ENCODE measurements around the gene FOXC2.

FOXC2 gene

DNA sequence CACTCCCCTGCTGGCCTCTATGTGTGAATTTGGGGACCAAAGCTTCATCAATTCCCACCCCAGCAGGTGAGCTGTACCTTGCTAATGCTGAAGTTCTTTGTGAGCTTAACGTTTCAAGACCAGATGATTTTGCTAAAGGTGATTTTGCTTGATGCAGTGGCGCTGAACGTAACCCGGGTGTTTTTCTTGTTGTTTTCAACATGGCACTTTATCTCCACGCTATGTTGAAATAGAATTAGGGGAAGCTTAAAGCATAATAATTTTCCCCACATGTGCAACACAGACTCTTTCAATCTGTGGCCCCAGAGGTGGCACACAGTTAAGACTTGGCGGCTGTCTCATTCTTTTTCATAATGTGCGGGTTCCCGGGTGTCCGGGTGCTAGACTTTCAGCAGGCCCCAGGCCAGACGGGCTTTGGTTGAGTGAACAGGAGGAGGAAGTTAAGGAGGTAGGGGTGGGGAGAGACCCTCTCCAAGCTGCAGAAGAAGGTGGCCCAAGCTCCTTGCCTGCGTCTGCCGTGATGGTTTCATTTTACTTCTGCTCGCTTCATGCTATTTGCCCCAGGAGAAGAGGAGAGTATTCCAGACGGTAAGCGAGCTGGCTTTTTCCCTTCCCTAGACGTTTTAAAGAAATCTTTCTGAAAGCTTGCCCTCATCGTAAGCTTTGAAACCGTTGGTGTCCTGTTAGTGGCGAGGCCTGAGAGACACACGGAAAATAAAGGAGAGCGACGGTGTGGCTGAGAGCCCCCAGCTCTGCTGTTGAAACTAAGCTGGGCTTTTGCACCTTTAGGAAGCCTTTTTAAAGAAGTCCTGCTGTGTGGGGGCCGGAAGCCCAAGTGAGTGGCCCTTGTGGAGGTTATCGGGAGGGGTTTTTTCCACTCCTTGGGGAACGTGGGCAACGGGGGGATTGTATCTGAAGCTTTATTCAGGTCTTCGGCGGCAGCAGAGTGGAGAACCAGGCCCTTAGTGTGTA, 4.2 kb downstream of the FOXC2 start:
- DNase-seq (ENCODE audit: insufficient read length) = no peak
- no peak for FAIRE-seq

DNA sequence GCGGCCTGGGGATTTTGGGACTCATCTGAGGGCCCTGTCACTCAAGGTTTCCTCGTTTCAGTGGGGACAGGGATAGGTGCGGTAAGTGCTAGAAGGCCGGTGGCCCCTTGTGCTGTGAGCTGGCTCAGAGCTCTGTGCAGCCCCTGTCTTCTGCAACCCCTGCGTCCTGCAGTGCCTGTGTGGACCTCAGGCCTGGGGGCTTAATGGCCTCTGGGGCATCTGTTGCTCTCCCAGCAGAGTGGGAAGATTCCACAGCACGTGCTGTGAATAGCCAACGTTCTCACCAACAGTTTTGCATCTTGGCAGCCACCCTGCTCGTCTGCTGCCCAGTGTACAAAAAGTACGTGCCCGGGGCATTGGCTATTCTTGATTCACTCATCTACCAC, 4.9 kb downstream of the FOXC2 start:
- no peak for TF ChIP-seq POLR2AphosphoS5 (IDR thresholded peaks at IDR 0.05; ENCODE audit: low read depth, low read length)
- TF ChIP-seq POLR2A (IDR thresholded peaks at IDR 0.05; ENCODE audit: low read depth, low read length) = no peak
- no peak for TF ChIP-seq TAF1 (IDR thresholded peaks at IDR 0.05; ENCODE audit: borderline replicate concordance, low read depth, low read length)
- FAIRE-seq (no peak), DNase-seq (ENCODE audit: insufficient read length) (no peak)

More for the DNA sequence above, 4.2 kb downstream of the FOXC2 start:
- TF ChIP-seq TAF1 (IDR thresholded peaks at IDR 0.05; ENCODE audit: borderline replicate concordance, low read depth, low read length) (no peak), POLR2A (IDR thresholded peaks at IDR 0.05; ENCODE audit: low read depth, low read length) (no peak), POLR2AphosphoS5 (IDR thresholded peaks at IDR 0.05; ENCODE audit: low read depth, low read length) (no peak)

DNA sequence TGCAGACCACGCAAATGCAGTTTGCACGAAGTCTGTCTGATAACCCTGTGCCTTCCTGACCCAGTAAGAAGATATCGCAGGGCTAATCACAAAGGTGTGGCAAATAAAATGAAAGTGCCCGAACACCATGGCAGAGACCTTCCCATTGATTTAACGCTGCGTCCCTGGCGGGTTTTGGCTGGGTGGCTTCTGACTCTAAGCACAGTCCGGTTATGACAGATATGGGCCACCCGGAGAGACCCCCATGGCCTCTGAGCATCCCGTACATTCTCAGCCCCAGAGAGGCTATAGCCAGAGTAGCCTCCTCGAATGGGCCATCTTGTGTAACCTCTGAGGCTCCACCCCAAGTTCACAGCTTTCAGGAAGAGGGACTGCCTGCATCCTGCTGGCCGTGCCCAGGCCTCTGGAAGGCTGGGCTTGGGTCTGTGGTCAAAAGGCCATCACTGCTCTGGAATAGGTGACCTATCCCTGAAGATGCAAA, 5.5 kb downstream of the FOXC2 start:
- TF ChIP-seq TAF1 (IDR thresholded peaks at IDR 0.05; ENCODE audit: borderline replicate concordance, low read depth, low read length) (no peak), POLR2A (IDR thresholded peaks at IDR 0.05; ENCODE audit: low read depth, low read length) (no peak), POLR2AphosphoS5 (IDR thresholded peaks at IDR 0.05; ENCODE audit: low read depth, low read length) (no peak)
- no peak for DNase-seq (ENCODE audit: insufficient read length)
- no peak for FAIRE-seq

DNA sequence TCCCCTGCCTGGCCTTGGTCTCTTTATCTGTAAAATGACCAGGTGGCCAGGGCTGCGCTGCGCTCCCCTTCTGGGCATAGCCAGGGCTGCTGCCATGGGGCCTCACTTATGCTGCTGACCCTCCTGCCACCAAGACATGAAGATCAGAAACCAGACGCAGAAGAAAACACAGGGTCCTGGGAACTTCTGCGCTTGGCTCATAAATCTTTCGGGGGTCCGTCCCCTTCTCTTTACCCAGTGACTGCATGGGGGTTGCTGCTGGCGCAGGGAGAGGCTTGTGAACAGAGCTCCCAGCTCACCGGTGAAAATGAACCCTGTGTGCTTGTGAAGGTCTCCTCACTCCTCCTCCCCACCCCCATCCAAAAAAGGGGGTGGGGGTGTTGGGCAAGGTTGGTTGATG, 6.0 kb downstream of the FOXC2 start:
- DNase-seq (ENCODE audit: insufficient read length) (no peak), FAIRE-seq (no peak)
- TF ChIP-seq POLR2AphosphoS5 (IDR thresholded peaks at IDR 0.05; ENCODE audit: low read depth, low read length) = no peak
- TF ChIP-seq POLR2A (IDR thresholded peaks at IDR 0.05; ENCODE audit: low read depth, low read length) = no peak
- no peak for TF ChIP-seq TAF1 (IDR thresholded peaks at IDR 0.05; ENCODE audit: borderline replicate concordance, low read depth, low read length)

DNA sequence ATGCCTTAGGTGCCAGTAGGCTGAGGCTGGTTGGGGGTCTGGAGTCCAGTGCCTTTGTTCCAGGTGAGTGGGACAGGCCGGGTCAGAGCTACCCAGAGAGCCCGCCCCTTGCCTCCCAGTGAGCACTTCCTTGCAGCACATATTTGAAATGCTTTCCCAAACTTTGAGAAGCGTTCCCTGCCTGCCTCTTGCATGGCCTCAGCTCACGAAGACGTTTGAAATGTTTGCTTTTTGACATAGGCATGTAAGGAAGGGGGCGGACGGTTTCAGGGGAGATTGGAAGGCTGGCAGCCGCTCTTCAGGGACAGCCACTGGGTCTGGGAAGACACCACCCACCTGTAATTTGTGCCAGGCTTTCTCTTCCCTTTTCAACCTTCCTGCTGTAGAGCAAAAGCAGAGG, 6.6 kb downstream of the FOXC2 start:
- TF ChIP-seq POLR2A (IDR thresholded peaks at IDR 0.05; ENCODE audit: low read depth, low read length) = no peak
- no peak for TF ChIP-seq POLR2AphosphoS5 (IDR thresholded peaks at IDR 0.05; ENCODE audit: low read depth, low read length)
- TF ChIP-seq TAF1 (IDR thresholded peaks at IDR 0.05; ENCODE audit: borderline replicate concordance, low read depth, low read length) = no peak
- DNase-seq (ENCODE audit: insufficient read length) (no peak), FAIRE-seq (no peak)

DNA sequence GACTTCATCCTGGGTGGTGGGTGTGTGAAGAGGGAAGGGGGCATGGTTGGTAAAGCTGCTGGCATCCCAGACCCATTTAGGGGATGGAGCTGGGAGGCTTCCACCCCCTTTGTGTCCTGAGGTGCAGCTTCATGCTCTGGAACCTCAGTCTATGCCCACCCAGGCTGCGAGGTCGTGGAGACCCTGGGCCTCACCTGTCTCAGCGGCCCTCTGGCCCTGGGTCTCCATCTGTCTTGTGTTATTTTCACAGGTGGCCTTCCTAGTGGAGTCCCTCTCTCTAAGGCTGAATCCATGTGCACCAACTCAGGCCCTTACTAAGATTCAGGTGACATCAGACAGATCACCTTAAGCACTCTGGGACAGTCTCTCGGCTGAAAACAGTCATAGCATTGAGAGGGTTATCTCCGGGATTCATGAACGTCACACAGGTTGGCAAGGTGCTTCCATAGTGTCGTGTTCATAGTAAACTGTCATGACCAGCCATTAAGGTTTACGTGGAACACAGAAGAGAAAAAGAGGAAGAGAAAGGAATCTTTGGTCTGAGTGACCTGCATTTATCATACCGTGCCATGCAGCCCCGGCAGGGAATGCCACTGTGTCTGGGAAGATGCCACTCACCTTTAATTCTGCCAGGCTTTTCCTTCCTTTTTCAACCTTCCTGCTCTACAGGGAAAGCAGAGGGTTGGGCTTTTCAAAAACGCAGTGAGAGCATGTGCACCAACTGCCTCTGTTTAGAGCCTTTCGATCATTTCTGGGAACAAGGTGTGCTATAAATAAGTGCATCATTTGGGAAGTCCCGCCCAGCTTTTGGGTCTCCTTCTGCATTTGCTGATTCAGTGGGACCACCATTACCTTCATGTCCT, 7.2 kb downstream of the FOXC2 start:
- FAIRE-seq = no peak
- no peak for DNase-seq (ENCODE audit: insufficient read length)
- TF ChIP-seq POLR2AphosphoS5 (IDR thresholded peaks at IDR 0.05; ENCODE audit: low read depth, low read length) = no peak
- TF ChIP-seq POLR2A (IDR thresholded peaks at IDR 0.05; ENCODE audit: low read depth, low read length) = no peak
- no peak for TF ChIP-seq TAF1 (IDR thresholded peaks at IDR 0.05; ENCODE audit: borderline replicate concordance, low read depth, low read length)

DNA sequence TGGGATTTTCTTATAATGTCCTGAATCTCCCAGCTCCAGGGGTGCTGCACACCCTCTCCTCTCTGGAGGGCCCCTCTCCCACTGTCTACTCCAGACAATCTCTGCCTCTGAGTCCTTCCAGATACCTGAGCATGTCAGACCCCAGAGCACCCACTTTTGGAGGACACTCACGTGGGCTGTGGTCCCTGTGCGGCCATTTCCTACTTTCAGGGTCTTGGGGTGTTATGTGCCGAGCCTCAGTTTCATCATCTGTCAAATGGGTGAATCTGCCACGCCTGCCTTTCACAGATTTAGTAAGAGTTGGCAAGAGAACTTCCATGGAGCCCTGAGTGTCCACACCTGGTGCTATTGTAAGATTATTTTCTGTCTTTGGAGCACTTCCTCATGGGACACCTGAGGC, 8.0 kb downstream of the FOXC2 start:
- no peak for DNase-seq (ENCODE audit: insufficient read length)
- FAIRE-seq = no peak
- TF ChIP-seq POLR2A (IDR thresholded peaks at IDR 0.05; ENCODE audit: low read depth, low read length) (no peak), TAF1 (IDR thresholded peaks at IDR 0.05; ENCODE audit: borderline replicate concordance, low read depth, low read length) (no peak), POLR2AphosphoS5 (IDR thresholded peaks at IDR 0.05; ENCODE audit: low read depth, low read length) (no peak)

DNA sequence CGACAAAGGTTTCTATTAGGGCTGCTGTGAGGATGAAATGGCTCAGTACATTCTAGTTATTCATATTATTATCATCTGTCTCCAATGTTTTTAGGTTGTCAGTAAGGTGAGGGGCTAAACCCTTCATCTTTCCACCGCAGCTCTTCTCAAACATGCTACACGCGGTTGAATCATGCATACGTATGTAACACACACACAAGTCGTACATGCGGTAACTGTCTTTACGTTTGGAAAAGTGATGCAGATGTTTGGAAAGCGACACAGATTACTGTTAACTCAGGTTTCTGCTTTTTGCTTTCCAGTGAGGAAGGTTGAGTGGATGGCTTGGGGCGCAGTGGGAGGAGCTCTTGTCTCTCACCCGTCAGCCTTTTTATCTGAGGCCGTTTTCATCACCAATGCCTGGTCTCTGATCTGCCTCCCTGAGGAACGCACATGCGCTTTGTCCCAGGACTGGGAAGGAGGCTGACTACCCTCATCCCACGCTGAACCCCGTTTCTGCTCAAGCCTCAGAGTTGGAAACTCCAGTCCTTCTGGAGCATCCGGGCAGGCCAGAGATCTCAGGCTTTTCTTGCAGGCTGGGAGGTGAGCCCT, 8.6 kb downstream of the FOXC2 start:
- TF ChIP-seq POLR2AphosphoS5 (IDR thresholded peaks at IDR 0.05; ENCODE audit: low read depth, low read length) (no peak), TAF1 (IDR thresholded peaks at IDR 0.05; ENCODE audit: borderline replicate concordance, low read depth, low read length) (no peak), POLR2A (IDR thresholded peaks at IDR 0.05; ENCODE audit: low read depth, low read length) (no peak)
- FAIRE-seq = no peak
- DNase-seq (ENCODE audit: insufficient read length) = no peak

DNA sequence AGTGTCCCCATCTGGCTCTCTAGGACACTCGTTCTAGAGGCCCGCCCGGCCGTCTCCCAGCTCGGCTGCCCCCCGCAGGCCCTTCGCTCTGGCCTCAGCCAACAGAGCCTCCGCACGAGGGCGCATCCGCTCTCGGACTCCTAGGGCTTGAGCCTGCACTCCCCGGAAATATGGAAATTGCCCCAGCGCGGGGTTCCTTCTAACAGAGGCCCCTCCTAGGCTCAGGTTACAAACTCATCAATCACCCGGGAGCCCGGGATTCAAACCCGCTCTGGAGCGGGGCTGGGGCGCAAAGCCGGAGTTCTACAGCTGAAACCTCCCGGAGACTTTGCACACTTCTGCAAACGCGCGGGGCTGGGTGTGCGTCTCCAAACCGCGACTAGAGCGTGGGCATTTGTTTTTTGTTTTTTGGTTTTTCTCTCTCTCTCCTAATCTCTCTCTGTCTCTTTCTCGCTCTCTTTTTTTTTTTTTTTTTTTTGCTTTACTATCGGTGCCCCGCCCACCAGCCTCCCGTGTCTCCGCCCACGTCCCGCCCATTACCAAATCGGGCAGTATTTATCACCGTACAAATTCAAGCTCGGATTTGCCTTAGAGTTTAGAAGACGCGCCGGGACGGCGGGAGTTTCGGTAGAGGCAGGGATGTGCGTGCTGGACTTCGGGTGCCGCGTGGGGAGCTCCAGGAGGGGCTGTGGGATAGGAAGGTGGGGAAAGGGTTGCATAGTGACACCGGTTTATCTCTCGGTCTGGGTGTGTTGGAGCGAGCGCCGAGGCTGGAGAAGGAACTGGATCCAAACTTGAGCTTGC, 9.3 kb downstream of the FOXC2 start:
- no peak for DNase-seq (ENCODE audit: insufficient read length)
- TF ChIP-seq POLR2AphosphoS5 (IDR thresholded peaks at IDR 0.05; ENCODE audit: low read depth, low read length) (no peak), POLR2A (IDR thresholded peaks at IDR 0.05; ENCODE audit: low read depth, low read length) (no peak), TAF1 (IDR thresholded peaks at IDR 0.05; ENCODE audit: borderline replicate concordance, low read depth, low read length) (no peak)
- no peak for FAIRE-seq

DNA sequence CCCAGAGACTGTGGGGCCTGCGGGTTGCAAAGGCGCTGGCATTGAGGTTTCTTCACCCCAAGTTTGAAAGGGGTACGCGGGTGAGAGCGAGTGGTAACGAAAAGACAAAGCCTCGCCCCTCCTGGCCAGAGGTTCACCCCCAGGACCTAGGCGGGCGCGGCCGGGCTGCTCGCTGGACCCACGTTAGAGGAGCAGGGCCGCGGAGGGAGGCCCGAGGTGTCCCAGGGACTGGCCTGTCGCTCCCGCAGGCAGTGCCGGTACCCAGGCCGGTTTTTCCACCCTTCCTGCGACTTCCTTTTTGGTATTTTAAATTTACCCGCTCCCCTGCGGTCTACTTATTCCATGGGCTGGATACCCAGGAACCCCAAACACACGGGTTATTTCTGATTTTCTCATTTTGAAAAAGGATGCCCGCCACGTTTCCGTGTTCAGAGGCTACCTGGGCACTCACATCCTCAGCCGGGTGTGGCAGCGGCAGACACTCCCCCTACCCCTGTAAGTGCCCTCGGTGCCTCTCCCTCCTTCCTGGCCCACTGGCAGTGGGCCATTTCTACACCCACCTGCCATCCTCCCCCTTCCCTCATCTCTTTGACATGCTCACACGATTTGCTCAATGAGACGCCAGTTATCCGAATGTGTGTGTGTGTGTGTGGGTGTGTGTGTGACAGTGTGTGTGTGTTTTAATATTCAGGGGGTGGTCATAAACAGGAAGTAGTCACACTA, 10.1 kb downstream of the FOXC2 start:
- DNase-seq (ENCODE audit: insufficient read length) (no peak), FAIRE-seq (no peak)
- TF ChIP-seq POLR2AphosphoS5 (IDR thresholded peaks at IDR 0.05; ENCODE audit: low read depth, low read length) = no peak
- TF ChIP-seq TAF1 (IDR thresholded peaks at IDR 0.05; ENCODE audit: borderline replicate concordance, low read depth, low read length) = no peak
- no peak for TF ChIP-seq POLR2A (IDR thresholded peaks at IDR 0.05; ENCODE audit: low read depth, low read length)
